GM12878 (cell line): ENCODE results near the gene MACROD2. TPM values are rescaled to one million over a fixed set of nuclear protein-coding genes. Genes with fewer than 3 reads are reported as not detected.

Experiments used
- ATAC-seq: fragments of 200-7000 bp; cut with Tn5 transposase; 3 replicates; pipeline ENCODE4 v1.9.1; 2020; ENCODE audit warnings: mild to moderate bottlenecking, moderate library complexity
- BruUV-seq: library from RNA; stranded (reverse); fragments of 400-500 nt; replicated peaks from 2 replicates; lab custom pipeline; 2021; lab: Mats Ljungman, UMichigan
- CTCF ChIA-PET: fragments of 300-600 bp; sonication (Branson Sonifier 250); formaldehyde crosslinking; extraction: SDS; loops from one replicate; lab custom pipeline; 2021; ENCODE audit warnings: inconsistent platforms; lab: Yijun Ruan, JAX
- POLR2A ChIA-PET: fragments of 350-600 bp; formaldehyde crosslinking; extraction: SDS; loops from one replicate; lab custom pipeline; 2021; ENCODE audit warnings: inconsistent platforms; lab: Charles Lee
- RAD21 ChIA-PET: fragments of 300-600 bp; sonication (Branson Sonifier 250); formaldehyde crosslinking; loops from one replicate; lab custom pipeline; 2023; ENCODE audit warnings: antibody characterized with exemption; ENCODE audit not compliant: unreplicated experiment; lab: Charles Lee
- SMC1A ChIA-PET: fragments of 300-600 bp; sonication (Branson Sonifier 250); formaldehyde crosslinking; loops from one replicate; lab custom pipeline; 2023; ENCODE audit not compliant: unreplicated experiment, uncharacterized antibody; lab: Charles Lee
- DNase-seq: peaks from one replicate; pipeline ENCODE4 v3.0.0-alpha.2; 2011; ENCODE audit warnings: low read depth, low spot score
- FAIRE-seq: peaks from 3 replicates; lab custom pipeline; 2011; peaks lifted over from hg19 to GRCh38; lab: Jason Lieb, UNC
- H2AFZ ChIP-seq: 2 replicates; pipeline ENCODE4 v1.6.0; 2011; ENCODE audit warnings: low read depth, low read length, control low read depth; ENCODE audit not compliant: control insufficient read depth
- H3K27ac ChIP-seq: 2 replicates; pipeline ENCODE4 v1.5.1; 2011; ENCODE audit warnings: control low read depth; ENCODE audit not compliant: control insufficient read depth, insufficient read depth
- H3K27me3 ChIP-seq, 2 experiments: replicated peaks in 1 of 2; 2 replicates each; pipeline versions ENCODE4 v1.6.0 to v1.6.1; 2011; ENCODE audit warnings: low read length in 1 of 2; ENCODE audit not compliant: control insufficient read depth in 2 of 2, insufficient read depth in 2 of 2
- H3K36me3 ChIP-seq, 2 experiments: 2 replicates each; pipeline ENCODE4 v1.5.1; 2011; ENCODE audit warnings: low read length in 1 of 2; ENCODE audit not compliant: control insufficient read depth in 2 of 2, insufficient read depth in 2 of 2
- H3K4me1 ChIP-seq: 2 replicates; pipeline ENCODE4 v1.6.1; 2011; ENCODE audit warnings: mild to moderate bottlenecking, low read length, moderate library complexity, mixed read lengths; ENCODE audit not compliant: control insufficient read depth, insufficient read depth
- H3K4me2 ChIP-seq: 2 replicates; pipeline ENCODE4 v1.6.0; 2011; ENCODE audit warnings: control low read depth; ENCODE audit not compliant: control insufficient read depth, insufficient read depth
- H3K4me3 ChIP-seq: fragments of 200-600 bp; sonication (generic); 2 replicates; pipeline ENCODE4 v1.5.1; 2016
- H3K79me2 ChIP-seq: 2 replicates; pipeline ENCODE4 v1.6.0; 2011; ENCODE audit warnings: low read length; ENCODE audit not compliant: control insufficient read depth, insufficient read depth
- H3K9ac ChIP-seq: 2 replicates; pipeline ENCODE4 v1.8.0; 2011; ENCODE audit warnings: low read length, control low read depth, mixed read lengths; ENCODE audit not compliant: control insufficient read depth, insufficient read depth
- H3K9me3 ChIP-seq: replicated peaks from 3 replicates; pipeline ENCODE4 v1.5.1; 2011; ENCODE audit warnings: mild to moderate bottlenecking, low read length; ENCODE audit not compliant: control insufficient read depth, insufficient read depth
- H4K20me1 ChIP-seq: 2 replicates; pipeline ENCODE4 v1.6.0; 2011; ENCODE audit not compliant: control insufficient read depth, insufficient read depth
- BHLHE40 ChIP-seq, 2 experiments: fragments of 450-650 bp in 1 of 2; IDR thresholded peaks; 2 replicates each; pipeline ENCODE4 v1.6.1; 2011 to 2017; ENCODE audit warnings: low read depth in 2 of 2, borderline replicate concordance in 1 of 2, improper control_type of control experiment in 1 of 2, low read length in 1 of 2, mild to moderate bottlenecking in 1 of 2
- CREB1 ChIP-seq: IDR thresholded peaks from 2 replicates; pipeline ENCODE4 v1.6.1; 2012; ENCODE audit warnings: low read depth, mild to moderate bottlenecking, inconsistent platforms
- ESRRA ChIP-seq: IDR thresholded peaks from 2 replicates; pipeline ENCODE4 v1.6.1; 2012; ENCODE audit warnings: mild to moderate bottlenecking, low read length, improper control_type of control experiment
- KLF5 ChIP-seq: fragments of 450-650 bp; IDR thresholded peaks from 2 replicates; pipeline ENCODE4 v1.6.1; 2014; ENCODE audit warnings: mild to moderate bottlenecking; ENCODE audit not compliant: partially characterized antibody
- POLR2AphosphoS5 ChIP-seq: IDR thresholded peaks from 2 replicates; pipeline ENCODE4 v1.6.1; 2011; ENCODE audit warnings: mild to moderate bottlenecking, low read length, inconsistent platforms
- RAD21 ChIP-seq: IDR thresholded peaks from 2 replicates; pipeline ENCODE4 v1.6.1; 2011; ENCODE audit warnings: mild to moderate bottlenecking, low read depth, low read length, moderate library complexity; ENCODE audit not compliant: insufficient read depth
- RFX5 ChIP-seq: IDR thresholded peaks from 2 replicates; pipeline ENCODE4 v1.6.1; 2011; ENCODE audit warnings: low read depth, low read length, improper control_type of control experiment
- SRF ChIP-seq, 2 experiments: IDR thresholded peaks; 2 replicates each; pipeline ENCODE4 v1.6.1; 2011; ENCODE audit warnings: low read depth in 2 of 2, low read length in 2 of 2, mild to moderate bottlenecking in 1 of 2, moderate library complexity in 1 of 2
- STAT3 ChIP-seq: IDR thresholded peaks from 2 replicates; pipeline ENCODE4 v1.6.1; 2011; ENCODE audit warnings: low read depth, low read length, improper control_type of control experiment
- TCF3 ChIP-seq: IDR thresholded peaks from 2 replicates; pipeline ENCODE4 v1.6.1; 2012; ENCODE audit warnings: low read depth, mild to moderate bottlenecking, low read length, borderline replicate concordance; ENCODE audit not compliant: insufficient read depth
- ZBTB40 ChIP-seq: fragments of 450-650 bp; IDR thresholded peaks from 2 replicates; pipeline ENCODE4 v1.6.1; 2016; ENCODE audit warnings: mild to moderate bottlenecking, moderate library complexity, borderline replicate concordance
- WGBS: methylation state at CpG from one replicate; pipeline ENCODE4 v1.1.6; 2016; ENCODE audit warnings: low lambda C conversion rate; ENCODE audit not compliant: insufficient replicate concordance, insufficient coverage; ENCODE audit errors: missing lambda C conversion rate; 5-methylcytosine and 5-hydroxymethylcytosine counted together
- in situ Hi-C: fragments of 300-500 bp; cut with MboI; formaldehyde crosslinking; loops from 9 replicates; pipeline ENCODE4 v1.14.3; 2018; ENCODE audit warnings: mixed read lengths
- intact Hi-C: fragments of 100-400 bp; cut with micrococcal nuclease; formaldehyde crosslinking; loops from one replicate; pipeline ENCODE4 v1.14.2; 2022; ENCODE audit not compliant: unreplicated experiment
- polyA plus RNA-seq, 11 experiments: library from polyadenylated mRNA; depleted of rRNA in 4 of 11; unstranded in 6 of 11; stranded (reverse) in 5 of 11; fragments of >200 nt; fragmentation: Nextera tagmentation in 4 of 11; fragmentation: Illumina TruSeq in 1 of 11; extraction: Ambion mirVana in 4 of 11; extraction: Trizol in 1 of 11; gene quantifications; 1 replicate in 1 of 11; 2 replicates in 10 of 11; pipeline versions ENCODE4 v1.2.1 to v1.2.3, GENCODE V29; 2011 to 2016; ENCODE audit warnings: inconsistent platforms in 2 of 11, missing spikeins in 2 of 11, low read depth in 1 of 11
- total RNA-seq, 4 experiments: library from RNA; depleted of rRNA in 3 of 4; stranded (reverse); fragments of >200 nt in 3 of 4; fragmentation: Illumina TruSeq in 1 of 4; extraction: Trizol in 1 of 4; gene quantifications; 2 replicates each; pipeline versions ENCODE4 v1.2.1 to v1.2.3, GENCODE V29; 2013 to 2021

The MACROD2 gene
- total and polyA plus RNA-seq, 10 of the 15 experiments (the other 5 are each of a cell fraction or from before 2014, with no cell fraction given) = 1.1 to 21.5 (median 2.2) TPM

GRCh38 chr20:15619816-15620215, 1624.5 kb downstream of the MACROD2 start:
- no peaks in the 10 kb centered on the region for H3K9me3 ChIP-seq
- no peak overlapping the region for H3K4me2 ChIP-seq
- 32% methylated on average over 6 of the region's 6 CpGs for WGBS
- no peak overlapping the region for H3K4me3 ChIP-seq
- RAD21 ChIA-PET = no interaction called here
- CTCF ChIA-PET = no interaction called here
- H2AFZ ChIP-seq = no peak overlapping the region
- H3K27me3 ChIP-seq = no peaks in the 10 kb centered on the region
- BruUV-seq = no TSS peak
- TF ChIP-seq RAD21 (no peak), BHLHE40 (IDR thresholded peaks at IDR 0.05; ENCODE audit: borderline replicate concordance in 1 of 2, low read depth in 2 of 2, low read length in 1 of 2) (no peak), RFX5 (no peak), ESRRA (no peak), TCF3 (no peak), STAT3 (no peak), KLF5 (no peak), POLR2AphosphoS5 (no peak), SRF (IDR thresholded peaks at IDR 0.05; ENCODE audit: low read depth in 2 of 2, low read length in 2 of 2) (no peak)
- FAIRE-seq (peak; percentile 7), ATAC-seq (no peak), DNase-seq (no peak)
- POLR2A ChIA-PET = no interaction called here
- intact Hi-C loops (no loop called here), in situ Hi-C loops (no loop called here)
- no peak overlapping the region for H3K27ac ChIP-seq
- no peak overlapping the region for H3K9ac ChIP-seq
- SMC1A ChIA-PET = no interaction called here
- H3K79me2 ChIP-seq = no peaks in the 10 kb centered on the region
- H4K20me1 ChIP-seq = no peaks in the 10 kb centered on the region
- no peaks in the 10 kb centered on the region for H3K4me1 ChIP-seq
- H3K36me3 ChIP-seq = no peaks in the 10 kb centered on the region

- FAIRE-seq = no peak
- TF ChIP-seq CREB1 = no peak
- no peak for TF ChIP-seq ZBTB40
Observed at GRCh38 chr20:15622368-15622767, 1627.1 kb downstream of the MACROD2 start.

More at GRCh38 chr20:15622368-15622767, 1627.1 kb downstream of the MACROD2 start:
- Histone ChIP-seq H2AFZ (no peak overlapping the region), H3K9ac (no peak overlapping the region), H3K4me2 (no peak overlapping the region), H4K20me1 (no peaks in the 10 kb centered on the region), H3K4me3 (no peak overlapping the region), H3K36me3 (no peaks in the 10 kb centered on the region), H3K27me3 (no peaks in the 10 kb centered on the region), H3K27ac (no peak overlapping the region), H3K9me3 (no peaks in the 10 kb centered on the region), H3K79me2 (no peaks in the 10 kb centered on the region), H3K4me1 (no peaks in the 10 kb centered on the region)
- POLR2A ChIA-PET = no interaction called here
- in situ Hi-C loops = no loop called here
- SMC1A ChIA-PET = no interaction called here
- DNase-seq = no peak
- WGBS = 60% methylated on average over 6 of the region's 6 CpGs
- no peak for ATAC-seq
- CTCF ChIA-PET = no interaction called here
- RAD21 ChIA-PET = no interaction called here
- intact Hi-C loops = no loop called here
- BruUV-seq = no TSS peak
